Measurements from ENCODE around the gene SORCS2. TPM values are rescaled to one million over a fixed set of nuclear protein-coding genes. Genes with fewer than 3 reads are reported as not detected.

SORCS2 gene
- total RNA-seq, 1 donor from 2014 or later: 3.1 TPM

DNA sequence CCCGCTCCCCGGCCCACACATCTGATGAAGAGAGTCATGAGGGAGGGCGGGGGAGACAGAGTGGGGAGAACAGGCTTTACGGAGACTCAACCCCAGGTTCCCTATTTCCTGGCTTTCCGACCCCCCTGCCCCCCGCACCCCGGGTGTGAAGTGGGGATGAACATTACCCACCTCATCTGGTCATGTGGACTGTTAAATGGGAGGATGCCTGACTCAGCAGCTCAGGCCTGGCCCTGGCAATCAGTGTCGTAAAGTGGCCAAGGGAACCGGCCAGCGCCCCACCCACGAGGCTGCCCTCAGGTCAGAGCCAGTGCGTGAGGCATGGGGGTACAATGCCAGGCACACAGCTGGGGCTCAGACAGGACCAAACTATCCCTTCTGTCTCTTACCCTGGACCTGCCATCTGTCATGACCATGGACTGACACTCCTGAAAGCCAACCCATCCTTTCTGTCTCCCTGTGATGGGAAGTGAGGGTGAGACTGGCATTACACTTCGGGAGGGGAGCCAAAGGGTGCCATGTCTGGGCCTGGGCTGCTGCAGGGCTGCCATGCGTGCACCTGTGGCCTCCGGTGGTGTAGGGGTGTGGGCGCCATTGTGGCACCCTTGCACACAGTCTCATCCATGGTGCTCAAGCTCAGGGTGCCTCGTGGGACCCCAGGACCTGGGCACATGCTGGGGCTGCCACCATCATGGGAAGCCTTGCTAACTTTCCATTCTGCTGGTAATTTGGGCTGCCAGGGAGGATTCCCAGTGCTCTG lies 348.5 kb downstream of the SORCS2 start:
- H3K4me3 ChIP-seq (ENCODE audit: low read length in 3 of 3): no peak overlapping the region
- no peak overlapping the region for H3K9ac ChIP-seq (ENCODE audit: low read depth in 1 of 3, low read length in 3 of 3)
- H3K36me3 ChIP-seq (ENCODE audit: control insufficient read depth in 3 of 3, insufficient read depth in 3 of 3, low read length in 3 of 3): no peaks in the 10 kb centered on the region
- no peak overlapping the region for H3K27ac ChIP-seq (ENCODE audit: low read depth, low read length)
- H3K9me3 ChIP-seq (ENCODE audit: control insufficient read depth in 3 of 3, low read length in 3 of 3): no peaks in the 10 kb centered on the region
- no peaks in the 10 kb centered on the region for H3K4me1 ChIP-seq (ENCODE audit: control insufficient read depth in 3 of 3, insufficient read depth in 3 of 3, low read length in 3 of 3)
- H3K27me3 ChIP-seq (ENCODE audit: control insufficient read depth in 3 of 3, insufficient read depth in 3 of 3, low read length in 3 of 3): peaks cover 0 to 2% (median 0%) of the 10 kb centered on the region in 3 donors

DNA sequence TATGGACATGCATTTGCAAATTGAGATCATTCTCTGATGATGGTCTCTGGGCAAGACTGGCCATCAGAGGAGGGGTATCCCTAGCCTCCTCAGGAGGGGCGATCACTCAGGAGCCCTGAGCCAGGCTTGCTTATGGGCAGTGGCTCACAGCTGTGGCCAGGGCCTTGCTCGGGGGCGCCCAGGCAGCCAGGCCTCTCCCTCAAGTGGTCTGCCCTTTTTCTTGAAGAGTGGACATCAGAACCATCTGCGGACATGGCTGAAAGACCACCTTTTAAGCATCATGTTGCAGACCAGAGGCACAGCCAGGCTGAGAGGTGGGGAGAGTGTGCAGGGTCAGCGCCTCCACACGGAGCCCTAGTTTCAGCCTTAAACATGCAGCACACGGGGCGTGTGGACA lies 349.1 kb downstream of the SORCS2 start:
- H3K4me3 ChIP-seq (ENCODE audit: low read length in 3 of 3): no peak overlapping the region
- no peaks in the 10 kb centered on the region for H3K4me1 ChIP-seq (ENCODE audit: control insufficient read depth in 3 of 3, insufficient read depth in 3 of 3, low read length in 3 of 3)
- no peaks in the 10 kb centered on the region for H3K9me3 ChIP-seq (ENCODE audit: control insufficient read depth in 3 of 3, low read length in 3 of 3)
- no peak overlapping the region for H3K27ac ChIP-seq (ENCODE audit: low read depth, low read length)
- no peak overlapping the region for H3K9ac ChIP-seq (ENCODE audit: low read depth in 1 of 3, low read length in 3 of 3)
- no peaks in the 10 kb centered on the region for H3K27me3 ChIP-seq (ENCODE audit: control insufficient read depth in 3 of 3, insufficient read depth in 3 of 3, low read length in 3 of 3)
- no peaks in the 10 kb centered on the region for H3K36me3 ChIP-seq (ENCODE audit: control insufficient read depth in 3 of 3, insufficient read depth in 3 of 3, low read length in 3 of 3)

DNA sequence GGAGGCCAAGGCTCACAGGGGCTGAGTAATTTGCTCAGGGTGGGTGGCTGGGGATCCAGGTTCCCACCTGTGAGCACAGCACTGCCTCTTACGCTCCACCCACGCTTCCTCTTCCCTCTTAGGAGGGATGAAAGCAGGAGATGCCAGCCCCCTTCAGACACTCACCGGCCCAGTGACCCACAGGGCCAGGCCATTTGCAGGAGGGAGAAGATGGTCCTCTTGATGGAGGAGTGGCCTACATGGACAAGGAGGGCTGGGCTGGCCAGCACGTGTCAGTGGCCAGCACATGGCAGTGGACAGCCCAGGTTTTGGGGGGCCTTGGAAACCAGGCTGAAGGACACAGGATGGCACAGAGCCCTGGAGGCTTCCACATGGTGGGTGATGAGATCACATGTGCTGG lies 350.4 kb downstream of the SORCS2 start:
- H3K4me3 ChIP-seq (ENCODE audit: low read length in 3 of 3): no peak overlapping the region
- H3K9me3 ChIP-seq (ENCODE audit: control insufficient read depth in 3 of 3, low read length in 3 of 3): no peaks in the 10 kb centered on the region
- no peaks in the 10 kb centered on the region for H3K36me3 ChIP-seq (ENCODE audit: control insufficient read depth in 3 of 3, insufficient read depth in 3 of 3, low read length in 3 of 3)
- no peak overlapping the region for H3K27ac ChIP-seq (ENCODE audit: low read depth, low read length)
- no peaks in the 10 kb centered on the region for H3K4me1 ChIP-seq (ENCODE audit: control insufficient read depth in 3 of 3, insufficient read depth in 3 of 3, low read length in 3 of 3)
- H3K9ac ChIP-seq (ENCODE audit: low read depth in 1 of 3, low read length in 3 of 3): no peak overlapping the region
- H3K27me3 ChIP-seq (ENCODE audit: control insufficient read depth in 3 of 3, insufficient read depth in 3 of 3, low read length in 3 of 3): no peaks in the 10 kb centered on the region

DNA sequence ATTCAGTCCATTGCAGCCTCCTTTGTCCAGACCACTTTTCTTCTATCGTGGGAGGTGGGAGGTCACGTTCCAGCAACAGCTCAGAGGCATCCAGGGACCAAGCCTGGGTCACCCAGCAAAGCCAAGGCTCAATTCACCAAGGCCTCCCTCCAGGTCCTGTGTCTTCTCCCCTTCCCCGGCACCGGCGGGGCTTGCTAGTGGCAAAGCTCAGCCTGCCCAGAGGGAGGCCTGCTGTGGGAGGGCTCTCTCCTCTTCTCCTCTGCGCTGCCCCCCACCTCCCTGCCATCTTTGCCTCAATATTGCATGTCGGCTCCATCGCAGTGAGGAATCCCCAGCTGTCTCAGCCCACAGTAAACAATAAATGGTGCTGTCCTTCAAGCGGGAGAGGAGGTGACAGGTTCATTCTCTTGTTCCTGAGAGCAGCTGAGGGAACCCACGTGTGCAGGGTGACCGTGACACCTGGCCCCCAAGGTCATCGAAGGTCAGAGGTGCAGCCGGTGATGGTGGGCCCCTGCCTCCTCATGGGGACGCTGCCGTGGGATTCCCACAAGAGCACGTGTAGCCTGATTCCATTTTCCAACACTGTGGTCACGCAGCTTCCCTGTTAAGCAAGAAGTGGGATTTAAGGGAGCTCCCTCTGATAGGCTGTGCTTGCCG lies 353.9 kb downstream of the SORCS2 start:
- H3K4me1 ChIP-seq (ENCODE audit: control insufficient read depth in 3 of 3, insufficient read depth in 3 of 3, low read length in 3 of 3): no peaks in the 10 kb centered on the region
- no peak overlapping the region for H3K9ac ChIP-seq (ENCODE audit: low read depth in 1 of 3, low read length in 3 of 3)
- H3K36me3 ChIP-seq (ENCODE audit: control insufficient read depth in 3 of 3, insufficient read depth in 3 of 3, low read length in 3 of 3): no peaks in the 10 kb centered on the region

DNA sequence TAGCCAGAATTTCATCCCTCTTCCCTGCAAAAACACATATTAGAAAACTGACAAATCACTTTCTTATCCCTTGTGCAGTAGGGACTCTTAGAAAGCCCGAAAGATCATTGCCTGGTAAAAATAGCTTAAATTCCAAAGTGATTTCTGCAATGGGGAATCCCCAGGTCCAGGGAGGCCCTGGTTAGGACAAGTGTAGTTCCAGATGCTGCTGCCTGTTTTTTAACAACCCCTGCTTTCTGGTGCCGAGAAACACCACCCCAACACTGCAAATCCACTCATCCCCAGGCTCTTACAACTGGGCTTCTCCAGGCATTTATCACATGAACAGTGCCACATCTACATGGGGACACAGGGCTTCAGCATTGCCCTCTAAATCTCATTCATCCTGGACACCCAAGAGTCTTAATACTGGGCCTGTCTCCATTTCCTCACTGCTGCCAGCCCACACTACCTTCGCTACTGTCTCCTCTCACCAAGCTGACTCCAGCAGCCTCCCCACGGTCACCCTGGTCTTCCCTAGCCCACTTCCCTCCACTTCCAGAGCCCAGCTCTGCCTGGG lies 354.6 kb downstream of the SORCS2 start:
- H3K9ac ChIP-seq (ENCODE audit: low read depth in 1 of 3, low read length in 3 of 3): no peak overlapping the region
- H3K36me3 ChIP-seq (ENCODE audit: control insufficient read depth in 3 of 3, insufficient read depth in 3 of 3, low read length in 3 of 3): no peaks in the 10 kb centered on the region
- H3K4me1 ChIP-seq (ENCODE audit: control insufficient read depth in 3 of 3, insufficient read depth in 3 of 3, low read length in 3 of 3): no peaks in the 10 kb centered on the region
- H3K27me3 ChIP-seq (ENCODE audit: control insufficient read depth in 3 of 3, insufficient read depth in 3 of 3, low read length in 3 of 3): peaks cover 0 to 4% (median 3%) of the 10 kb centered on the region in 3 donors
- no peak overlapping the region for H3K27ac ChIP-seq (ENCODE audit: low read depth, low read length)
- no peak overlapping the region for H3K4me3 ChIP-seq (ENCODE audit: low read length in 3 of 3)
- H3K9me3 ChIP-seq (ENCODE audit: control insufficient read depth in 3 of 3, low read length in 3 of 3): peaks cover 0 to 4% (median 0%) of the 10 kb centered on the region in 3 donors

More for the DNA sequence above, 353.9 kb downstream of the SORCS2 start:
- peaks cover 0 to 4% (median 3%) of the 10 kb centered on the region in 3 donors for H3K27me3 ChIP-seq (ENCODE audit: control insufficient read depth in 3 of 3, insufficient read depth in 3 of 3, low read length in 3 of 3)
- no peak overlapping the region for H3K27ac ChIP-seq (ENCODE audit: low read depth, low read length)
- no peak overlapping the region for H3K4me3 ChIP-seq (ENCODE audit: low read length in 3 of 3)
- H3K9me3 ChIP-seq (ENCODE audit: control insufficient read depth in 3 of 3, low read length in 3 of 3): peaks cover 0 to 1% (median 0%) of the 10 kb centered on the region in 3 donors

DNA sequence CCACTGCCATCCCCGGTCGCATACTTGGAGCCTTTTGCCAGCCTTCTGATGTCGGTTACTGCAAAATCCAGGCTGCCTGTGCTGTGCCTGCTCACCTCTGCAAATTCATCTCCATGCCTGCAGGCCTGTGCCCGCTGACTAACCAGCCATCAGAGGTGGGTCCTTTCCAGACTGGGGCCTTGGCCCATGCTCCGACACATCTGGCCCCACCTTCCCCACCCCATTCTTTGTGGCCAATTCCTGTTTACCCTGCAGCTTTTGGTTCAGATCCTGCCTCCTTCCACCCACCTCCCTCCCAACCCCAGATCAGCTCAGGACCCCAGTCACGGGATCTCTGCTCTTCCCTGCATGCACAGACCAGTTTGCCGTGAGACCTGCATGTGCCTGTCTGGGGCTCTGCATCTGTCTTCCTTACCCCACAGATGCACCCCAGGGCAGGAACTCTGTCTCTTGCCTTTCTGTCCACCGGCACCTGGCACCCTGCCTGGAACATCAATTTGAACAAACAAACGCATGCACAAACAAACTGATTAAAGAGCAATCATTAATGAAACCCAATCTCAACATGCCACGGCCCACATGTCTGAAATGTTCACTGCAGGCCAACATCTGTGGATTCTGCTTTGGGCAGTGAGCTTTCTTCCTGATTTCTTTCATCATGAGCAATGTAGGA lies 355.2 kb downstream of the SORCS2 start:
- Histone ChIP-seq H3K4me3 (ENCODE audit: low read length in 3 of 3) (no peak overlapping the region), H3K36me3 (ENCODE audit: control insufficient read depth in 3 of 3, insufficient read depth in 3 of 3, low read length in 3 of 3) (no peaks in the 10 kb centered on the region), H3K4me1 (ENCODE audit: control insufficient read depth in 3 of 3, insufficient read depth in 3 of 3, low read length in 3 of 3) (no peaks in the 10 kb centered on the region), H3K27ac (ENCODE audit: low read depth, low read length) (no peak overlapping the region), H3K9ac (ENCODE audit: low read depth in 1 of 3, low read length in 3 of 3) (no peak overlapping the region), H3K9me3 (ENCODE audit: control insufficient read depth in 3 of 3, low read length in 3 of 3) (peaks cover 0 to 6% (median under 1%) of the 10 kb centered on the region in 3 donors), H3K27me3 (ENCODE audit: control insufficient read depth in 3 of 3, insufficient read depth in 3 of 3, low read length in 3 of 3) (peaks cover 0 to 4% (median 3%) of the 10 kb centered on the region in 3 donors)

DNA sequence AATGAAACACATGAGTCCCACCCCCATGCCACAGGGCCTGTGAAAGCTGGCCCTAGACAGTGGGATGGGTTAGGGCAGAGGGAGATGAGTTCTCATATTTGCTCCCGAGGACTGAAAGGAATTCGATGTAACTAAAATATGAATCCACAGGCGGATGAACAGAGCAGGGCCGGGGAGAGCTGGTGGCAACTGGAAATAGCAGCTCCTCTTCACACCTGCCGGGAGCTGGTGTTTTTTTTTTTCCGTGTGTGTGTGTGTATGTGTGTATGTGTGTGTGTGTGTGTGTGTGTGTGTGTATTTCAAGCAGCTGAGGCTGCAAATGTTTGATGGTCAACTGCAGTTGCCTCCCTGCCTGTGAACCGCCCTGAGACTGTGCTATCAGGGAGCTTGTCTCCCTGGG lies 357.5 kb downstream of the SORCS2 start:
- Histone ChIP-seq H3K9me3 (ENCODE audit: control insufficient read depth in 3 of 3, low read length in 3 of 3) (peaks cover 9 to 20% (median 14%) of the 10 kb centered on the region in 3 donors), H3K4me3 (ENCODE audit: low read length in 3 of 3) (no peak overlapping the region), H3K27me3 (ENCODE audit: control insufficient read depth in 3 of 3, insufficient read depth in 3 of 3, low read length in 3 of 3) (peaks cover 0 to 4% (median 3%) of the 10 kb centered on the region in 3 donors), H3K27ac (ENCODE audit: low read depth, low read length) (no peak overlapping the region), H3K4me1 (ENCODE audit: control insufficient read depth in 3 of 3, insufficient read depth in 3 of 3, low read length in 3 of 3) (no peaks in the 10 kb centered on the region), H3K36me3 (ENCODE audit: control insufficient read depth in 3 of 3, insufficient read depth in 3 of 3, low read length in 3 of 3) (no peaks in the 10 kb centered on the region), H3K9ac (ENCODE audit: low read depth in 1 of 3, low read length in 3 of 3) (no peak overlapping the region)

DNA sequence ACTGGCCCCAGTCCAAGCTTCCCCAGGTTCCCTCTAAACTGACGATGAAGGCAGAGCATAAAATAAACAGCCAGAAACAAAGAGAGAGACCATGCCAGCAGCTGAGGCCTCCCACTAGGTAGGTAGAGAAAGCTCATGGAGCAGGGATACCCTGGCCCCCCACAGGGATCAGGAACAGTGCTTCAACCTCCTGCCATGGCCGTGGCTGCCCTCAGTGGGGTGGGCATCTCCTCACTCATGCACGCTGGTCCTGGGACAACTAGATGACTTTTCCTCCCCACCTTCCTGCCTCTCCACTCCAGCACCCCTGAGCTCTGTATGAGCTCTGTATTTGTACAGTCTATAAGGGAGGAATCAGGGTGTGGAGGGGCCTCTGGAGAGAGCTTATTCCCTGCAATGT lies 360.1 kb downstream of the SORCS2 start:
- Histone ChIP-seq H3K9me3 (ENCODE audit: control insufficient read depth in 3 of 3, low read length in 3 of 3) (peaks cover 12 to 20% (median 14%) of the 10 kb centered on the region in 3 donors), H3K27ac (ENCODE audit: low read depth, low read length) (no peak overlapping the region), H3K27me3 (ENCODE audit: control insufficient read depth in 3 of 3, insufficient read depth in 3 of 3, low read length in 3 of 3) (peaks cover 0 to 11% (median 4%) of the 10 kb centered on the region in 3 donors), H3K9ac (ENCODE audit: low read depth in 1 of 3, low read length in 3 of 3) (no peak overlapping the region), H3K36me3 (ENCODE audit: control insufficient read depth in 3 of 3, insufficient read depth in 3 of 3, low read length in 3 of 3) (no peaks in the 10 kb centered on the region), H3K4me3 (ENCODE audit: low read length in 3 of 3) (no peak overlapping the region), H3K4me1 (ENCODE audit: control insufficient read depth in 3 of 3, insufficient read depth in 3 of 3, low read length in 3 of 3) (no peaks in the 10 kb centered on the region)

DNA sequence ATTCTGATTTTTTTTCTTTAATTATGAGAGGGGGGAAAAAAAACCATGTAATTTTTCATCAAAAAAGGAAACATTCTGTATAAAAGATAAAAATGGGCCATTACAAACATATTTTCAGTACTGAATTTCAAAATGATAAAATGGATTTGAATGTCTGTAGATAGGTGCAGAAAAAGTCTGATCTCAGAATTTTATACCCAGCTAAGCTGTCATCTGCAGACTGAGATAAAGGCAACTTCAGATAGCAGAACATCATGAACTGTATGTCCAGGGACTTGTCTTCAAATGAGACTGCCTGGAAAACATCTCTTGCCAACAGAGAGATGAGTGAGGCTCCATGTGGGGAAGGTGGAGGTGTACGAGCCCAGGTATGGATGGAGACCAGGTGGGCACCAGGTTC lies 360.9 kb downstream of the SORCS2 start:
- no peak overlapping the region for H3K4me3 ChIP-seq (ENCODE audit: low read length in 3 of 3)
- no peaks in the 10 kb centered on the region for H3K4me1 ChIP-seq (ENCODE audit: control insufficient read depth in 3 of 3, insufficient read depth in 3 of 3, low read length in 3 of 3)
- H3K27me3 ChIP-seq (ENCODE audit: control insufficient read depth in 3 of 3, insufficient read depth in 3 of 3, low read length in 3 of 3): peaks cover 0 to 11% (median 3%) of the 10 kb centered on the region in 3 donors
- H3K27ac ChIP-seq (ENCODE audit: low read depth, low read length): no peak overlapping the region
- no peaks in the 10 kb centered on the region for H3K36me3 ChIP-seq (ENCODE audit: control insufficient read depth in 3 of 3, insufficient read depth in 3 of 3, low read length in 3 of 3)
- no peak overlapping the region for H3K9ac ChIP-seq (ENCODE audit: low read depth in 1 of 3, low read length in 3 of 3)
- peaks cover 12 to 20% (median 14%) of the 10 kb centered on the region in 3 donors for H3K9me3 ChIP-seq (ENCODE audit: control insufficient read depth in 3 of 3, low read length in 3 of 3)

Measured in skeletal muscle tissue (tissue), 4 donors.